Endothelial cell of umbilical vein (primary cell): ENCODE measurements around the gene C10orf88. TPM values are rescaled to one million over a fixed set of nuclear protein-coding genes. Genes with fewer than 3 reads are reported as not detected.

ENCODE experiments used
- BruUV-seq: library from RNA; stranded (reverse); fragments of 400-500 nt; replicated peaks from 2 replicates; lab custom pipeline; 2021; lab: Mats Ljungman, UMichigan
- CTCF ChIA-PET: fragments of 300-600, 350-600 bp; sonication (Branson Sonifier 250); formaldehyde crosslinking; loops from one replicate; lab custom pipeline; 2021; ENCODE audit warnings: antibody characterized with exemption, inconsistent platforms; lab: Charles Lee
- POLR2A ChIA-PET: fragments of 300-600, 350-600 bp; sonication (Branson Sonifier 250); formaldehyde crosslinking; loops from one replicate; lab custom pipeline; 2021; ENCODE audit warnings: antibody characterized with exemption, inconsistent platforms; lab: Charles Lee
- DNase-seq: peaks from one replicate; pipeline ENCODE4 v3.0.0-alpha.2; 2011; ENCODE audit warnings: low read depth, low spot score
- FAIRE-seq: peaks from 2 replicates; lab custom pipeline; 2011; peaks lifted over from hg19 to GRCh38; lab: Jason Lieb, UNC
- H2AFZ ChIP-seq: 2 replicates; pipeline ENCODE4 v1.6.0; 2012; ENCODE audit warnings: low read depth, low read length, control low read depth, inconsistent platforms
- H3K27ac ChIP-seq: 2 replicates; pipeline ENCODE4 v1.5.1; 2011; ENCODE audit warnings: low read depth, mild to moderate bottlenecking, control low read depth, low read length, moderate library complexity; ENCODE audit not compliant: insufficient read depth
- H3K27me3 ChIP-seq, 2 experiments: 2 replicates each; pipeline versions ENCODE4 v1.6.0 to v1.6.1; 2011; ENCODE audit warnings: low read length in 2 of 2, mixed read lengths in 1 of 2; ENCODE audit not compliant: control insufficient read depth in 2 of 2, insufficient read depth in 2 of 2
- H3K36me3 ChIP-seq, 2 experiments: 2 replicates in 1 of 2; 3 replicates in 1 of 2; pipeline ENCODE4 v1.5.1; 2011; ENCODE audit warnings: low read length in 2 of 2, mild to moderate bottlenecking in 1 of 2, moderate library complexity in 1 of 2; ENCODE audit not compliant: control insufficient read depth in 2 of 2, insufficient read depth in 2 of 2; ENCODE audit errors: extremely low read depth in 1 of 2
- H3K4me1 ChIP-seq: 3 replicates; pipeline ENCODE4 v1.5.1; 2011; ENCODE audit warnings: mild to moderate bottlenecking, low read length; ENCODE audit not compliant: control insufficient read depth, insufficient read depth; ENCODE audit errors: extremely low read depth
- H3K4me2 ChIP-seq: 2 replicates; pipeline ENCODE4 v1.6.1; 2011; ENCODE audit warnings: low read length, control low read depth, mixed read lengths; ENCODE audit not compliant: insufficient read depth
- H3K4me3 ChIP-seq, 3 experiments: fragments of 200-600 bp in 1 of 3; sonication (generic), shearing (Covaris generic) in 1 of 3; replicated peaks in 1 of 3; 2 replicates each; pipeline ENCODE4 v1.5.1; 2011 to 2016; ENCODE audit warnings: control low read depth in 3 of 3, low read length in 3 of 3, mild to moderate bottlenecking in 2 of 3, inconsistent platforms in 1 of 3, low read depth in 1 of 3, moderate library complexity in 1 of 3; ENCODE audit not compliant: insufficient read depth in 1 of 3
- H3K79me2 ChIP-seq: 2 replicates; pipeline ENCODE4 v1.6.0; 2012; ENCODE audit warnings: low read length, inconsistent platforms; ENCODE audit not compliant: control insufficient read depth, insufficient read depth
- H3K9ac ChIP-seq: replicated peaks from 2 replicates; pipeline ENCODE3; 2011; ENCODE audit warnings: low read length, control low read depth; ENCODE audit not compliant: insufficient read depth; ENCODE audit errors: extremely low read depth
- H3K9me1 ChIP-seq: replicated peaks from 3 replicates; pipeline ENCODE4 v1.6.0; 2011; ENCODE audit warnings: mild to moderate bottlenecking, low read length; ENCODE audit not compliant: control insufficient read depth, insufficient read depth; ENCODE audit errors: extremely low read depth
- H3K9me3 ChIP-seq: replicated peaks from 2 replicates; pipeline ENCODE4 v1.5.1; 2012; ENCODE audit warnings: low read length, inconsistent platforms; ENCODE audit not compliant: control insufficient read depth, insufficient read depth
- H4K20me1 ChIP-seq: replicated peaks from 2 replicates; pipeline ENCODE3; 2011; ENCODE audit warnings: mild to moderate bottlenecking, low read length; ENCODE audit not compliant: control insufficient read depth, insufficient read depth; ENCODE audit errors: extremely low read depth
- CTCF ChIP-seq, 2 donors: IDR thresholded peaks; 1 replicate in 1 of 2; 2 replicates in 1 of 2; pipeline ENCODE4 v1.5.1; 2011; ENCODE audit warnings: low read length in 2 of 2, mild to moderate bottlenecking in 2 of 2, moderate library complexity in 2 of 2, control low read depth in 1 of 2, inconsistent platforms in 1 of 2, low read depth in 1 of 2; ENCODE audit not compliant: insufficient read depth in 1 of 2; ENCODE audit errors: extremely low read depth in 1 of 2
- EZH2 ChIP-seq: IDR thresholded peaks from 2 replicates; pipeline ENCODE4 v1.6.1; 2012; ENCODE audit warnings: borderline replicate concordance, low read depth, mild to moderate bottlenecking, moderate library complexity, low read length, inconsistent platforms; ENCODE audit not compliant: severe bottlenecking
- FOS ChIP-seq: IDR thresholded peaks from 2 replicates; pipeline ENCODE4 v1.6.1; 2011; ENCODE audit warnings: mild to moderate bottlenecking, low read length, moderate library complexity, borderline replicate concordance; ENCODE audit not compliant: insufficient read depth
- GATA2 ChIP-seq: IDR thresholded peaks from 2 replicates; pipeline ENCODE4 v1.7.0; 2011; ENCODE audit warnings: low read depth, mild to moderate bottlenecking, moderate library complexity, mixed read lengths, low read length; ENCODE audit not compliant: insufficient read length, insufficient read depth
- JUN ChIP-seq: IDR thresholded peaks from 2 replicates; pipeline ENCODE4 v1.6.1; 2011; ENCODE audit warnings: borderline replicate concordance, low read depth; ENCODE audit not compliant: insufficient read length, insufficient read depth
- MYC ChIP-seq: IDR thresholded peaks from one replicate; pipeline ENCODE4 v1.6.1; 2011; ENCODE audit warnings: mild to moderate bottlenecking, low read depth, low read length
- POLR2A ChIP-seq: IDR thresholded peaks from 2 replicates; pipeline ENCODE4 v1.6.1; 2012; ENCODE audit warnings: low read depth, mild to moderate bottlenecking, control low read depth, low read length
- POLR2AphosphoS5 ChIP-seq: IDR thresholded peaks from 2 replicates; pipeline ENCODE4 v1.6.1; 2012; ENCODE audit warnings: low read depth, mild to moderate bottlenecking, control low read depth, low read length, moderate library complexity; ENCODE audit not compliant: insufficient read depth
- dilution Hi-C: fragments of 300-500 bp; cut with MboI; formaldehyde crosslinking; loops from one replicate; pipeline ENCODE4 v1.15.0; 2019; ENCODE audit warnings: low sequenced_read_pairs; ENCODE audit not compliant: extremely low pct_ligation_motif_present
- intact Hi-C: fragments of 100-400 bp; cut with micrococcal nuclease; formaldehyde crosslinking; loops from one replicate; pipeline ENCODE4 v1.10.0; 2022
- polyA plus RNA-seq, 4 experiments: library from polyadenylated mRNA; depleted of rRNA in 3 of 4; stranded (reverse) in 3 of 4; unstranded in 1 of 4; fragments of >200 nt; gene quantifications; 2 replicates each; pipeline versions ENCODE4 v1.2.1 to v1.2.3, GENCODE V29; 2011 to 2012; ENCODE audit warnings: missing spikeins in 1 of 4
- total RNA-seq: library from RNA; stranded (reverse); gene quantifications from 2 replicates; pipeline ENCODE4 v1.2.3, GENCODE V29; 2021
- TF ChIP-seq, protein P1 (sequence below): IDR thresholded peaks from 2 replicates; pipeline ENCODE4 v1.6.1; 2011; ENCODE audit not compliant: insufficient read depth, insufficient read length

Gene C10orf88
- total and polyA plus RNA-seq, 2 donors (not counting 3 experiments of a cell fraction or from before 2014, with no cell fraction given), result 3.6 to 13.2 TPM

DNA sequence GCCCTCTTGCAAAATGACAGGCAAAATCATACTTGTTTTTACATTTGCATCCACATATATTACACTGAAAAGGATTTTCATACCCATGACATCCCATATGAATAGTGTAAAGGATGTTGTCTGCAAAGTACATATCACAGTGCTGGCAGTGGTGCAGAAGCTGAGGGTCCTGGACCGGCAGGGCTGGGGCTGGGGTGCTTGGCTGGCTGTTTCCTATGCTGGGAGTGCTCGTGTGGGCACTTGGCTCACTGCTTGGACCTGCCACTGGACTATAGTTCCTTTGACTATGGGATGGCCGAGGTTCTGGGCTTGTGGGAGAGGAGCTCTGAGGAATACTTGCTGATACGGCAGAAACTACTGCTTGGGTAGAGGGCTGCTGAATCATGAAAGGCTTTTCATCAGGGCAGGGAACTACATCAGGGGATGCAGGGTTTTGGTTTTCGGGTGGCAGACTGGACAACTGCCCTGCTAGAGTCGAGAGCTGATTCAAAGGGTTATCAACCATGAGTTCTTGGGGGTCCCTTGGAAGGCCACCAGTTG is 39.8 kb upstream of the C10orf88 start:
- FAIRE-seq (no peak), DNase-seq (no peak)
- Histone ChIP-seq H3K9ac (no peak overlapping the region), H3K4me3 (no peak overlapping the region), H3K27me3 (no peaks in the 10 kb centered on the region), H4K20me1 (no peaks in the 10 kb centered on the region), H3K9me1 (no peaks in the 10 kb centered on the region), H3K4me2 (no peak overlapping the region), H2AFZ (no peak overlapping the region), H3K27ac (no peak overlapping the region), H3K79me2 (peaks cover 12% of the 10 kb centered on the region), H3K9me3 (no peaks in the 10 kb centered on the region), H3K4me1 (no peaks in the 10 kb centered on the region), H3K36me3 (peaks cover 4 to 5% of the 10 kb centered on the region in 2 experiments)
- CTCF ChIA-PET, result interaction anchor here (0.5 kb wide), 1 partner anchor 9 kb away, joined by 3 read pairs; no protein-coding TSS in a partner anchor
- dilution Hi-C loops (no loop called here), intact Hi-C loops (no loop called here)
- BruUV-seq, result no TSS peak
- TF ChIP-seq CTCF (IDR thresholded peaks at IDR 0.05; ENCODE audit: extremely low read depth in 1 of 2, insufficient read depth in 1 of 2, low read depth in 1 of 2, low read length in 2 of 2), result no peak
- no peak for TF ChIP-seq FOS
- TF ChIP-seq, protein P1, sequence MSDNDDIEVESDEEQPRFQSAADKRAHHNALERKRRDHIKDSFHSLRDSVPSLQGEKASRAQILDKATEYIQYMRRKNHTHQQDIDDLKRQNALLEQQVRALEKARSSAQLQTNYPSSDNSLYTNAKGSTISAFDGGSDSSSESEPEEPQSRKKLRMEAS, result no peak
- no peak for TF ChIP-seq MYC
- TF ChIP-seq GATA2, result no peak
- no peak for TF ChIP-seq JUN
- TF ChIP-seq POLR2A, result no peak
- TF ChIP-seq EZH2, result no peak
- no peak for TF ChIP-seq POLR2AphosphoS5
- POLR2A ChIA-PET, result no interaction called here
